COLO668 (cell line): Measurements from ENCODE around the gene EXOC6.
"Not testable (repeated sequence)": the region's sequence is repeated elsewhere in the genome, so short reads cannot be mapped to it uniquely, and the experiment has no call there.

Experiments
- DNase-seq: peaks from one replicate; lab custom pipeline; 2025; ENCODE audit not compliant: unreplicated experiment; lab: John Stamatoyannopoulos, UW

Gene EXOC6

GRCh38 chr10:92931597-92931996, 83.3 kb downstream of the EXOC6 start:
- no peak for DNase-seq

- DNase-seq, result no peak
Measured at GRCh38 chr10:92937876-92938275, 89.6 kb downstream of the EXOC6 start.

- no peak for DNase-seq
Measured at GRCh38 chr10:92938841-92939240, 90.5 kb downstream of the EXOC6 start.

GRCh38 chr10:92942226-92942625, 93.9 kb downstream of the EXOC6 start:
- no peak for DNase-seq

- DNase-seq, result no peak
Measured at GRCh38 chr10:92946491-92946890, 98.2 kb downstream of the EXOC6 start.

GRCh38 chr10:92952573-92952972, 104.3 kb downstream of the EXOC6 start:
- DNase-seq, result not testable (repeated sequence)

GRCh38 chr10:92957223-92958010, 109.1 kb downstream of the EXOC6 start:
- no peak for DNase-seq

- no peak for DNase-seq
Measured at GRCh38 chr10:92961638-92962037, 113.3 kb downstream of the EXOC6 start.

GRCh38 chr10:92965314-92965713, 117.0 kb downstream of the EXOC6 start:
- no peak for DNase-seq

- DNase-seq, result no peak
Measured at GRCh38 chr10:92967641-92968040, 119.3 kb downstream of the EXOC6 start.

- DNase-seq, result no peak
Measured at GRCh38 chr10:92969151-92969550, 120.8 kb downstream of the EXOC6 start.

GRCh38 chr10:92970301-92971070, 122.2 kb downstream of the EXOC6 start:
- DNase-seq, result no peak

- no peak for DNase-seq
Measured at GRCh38 chr10:92972066-92972870, 123.9 kb downstream of the EXOC6 start.

GRCh38 chr10:92972886-92973285, 124.6 kb downstream of the EXOC6 start:
- DNase-seq, result no peak

GRCh38 chr10:92976278-92976677, 128.0 kb downstream of the EXOC6 start:
- DNase-seq, result not testable (repeated sequence)

- DNase-seq, result no peak
Measured at GRCh38 chr10:92989250-92989649, 140.9 kb downstream of the EXOC6 start.

GRCh38 chr10:92990615-92991014, 142.3 kb downstream of the EXOC6 start:
- DNase-seq, result no peak

GRCh38 chr10:92991513-92991912, 143.2 kb downstream of the EXOC6 start:
- DNase-seq, result no peak

GRCh38 chr10:92993699-92994272, 145.5 kb downstream of the EXOC6 start:
- no peak for DNase-seq

- DNase-seq, result no peak
Measured at GRCh38 chr10:92995509-92995908, 147.2 kb downstream of the EXOC6 start.

- DNase-seq, result no peak
Measured at GRCh38 chr10:92997620-92998019, 149.3 kb downstream of the EXOC6 start.
